HG03457 (cell line): ENCODE measurements around the gene KCP.

Experiments
- ATAC-seq: cut with Tn5 transposase; IDR thresholded peaks from one replicate; pipeline ENCODE4 v1.9.1; 2021; ENCODE audit warnings: moderate number of reproducible peaks; ENCODE audit not compliant: unreplicated experiment

KCP gene

GRCh38 chr7:128842674-128843641 is 67.6 kb downstream of the KCP start:
- ATAC-seq = no peak

GRCh38 chr7:128841921-128842673 is 68.4 kb downstream of the KCP start:
- no peak for ATAC-seq

- ATAC-seq = no peak
Observed at GRCh38 chr7:128841171-128841690, 69.3 kb downstream of the KCP start.

DNA sequence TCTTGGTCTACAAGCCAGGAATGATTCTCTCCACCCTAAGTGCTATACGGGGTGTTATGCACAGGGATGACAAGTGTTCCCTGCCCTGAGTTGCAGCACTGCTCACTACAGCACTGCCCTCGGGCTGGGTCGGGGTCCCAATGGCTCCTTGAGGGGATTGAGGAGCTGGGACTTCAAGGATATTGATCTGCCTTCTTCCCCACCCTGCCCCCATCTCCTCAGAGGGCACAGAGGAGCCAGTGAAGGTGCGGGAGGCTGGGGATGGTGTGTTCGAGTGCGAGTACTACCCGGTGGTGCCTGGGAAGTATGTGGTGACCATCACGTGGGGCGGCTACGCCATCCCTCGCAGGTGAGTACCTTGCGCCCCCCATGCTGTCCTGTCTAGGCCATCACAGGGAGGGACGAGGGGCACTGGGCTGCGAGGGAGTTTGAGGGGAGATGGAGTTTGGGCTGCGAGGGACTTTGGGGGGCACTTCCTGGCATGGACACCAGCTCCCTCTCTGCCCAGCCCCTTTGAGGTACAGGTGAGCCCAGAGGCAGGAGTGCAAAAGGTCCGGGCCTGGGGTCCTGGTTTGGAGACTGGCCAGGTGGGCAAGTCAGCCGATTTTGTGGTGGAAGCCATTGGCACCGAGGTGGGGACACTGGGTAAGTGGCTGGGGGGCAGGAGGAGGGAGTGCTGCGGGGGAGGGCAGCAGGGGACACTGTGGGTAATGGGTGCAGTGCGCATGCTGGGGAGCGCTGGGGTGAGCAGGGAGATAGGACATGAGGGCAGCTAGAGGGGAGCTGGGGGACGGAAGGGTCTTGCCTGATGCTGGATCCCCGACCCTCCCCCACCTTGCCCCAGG is 70.0 kb downstream of the KCP start:
- no peak for ATAC-seq

- ATAC-seq = no peak
Observed at GRCh38 chr7:128839751-128840177, 70.7 kb downstream of the KCP start.

- ATAC-seq = no peak
Observed at GRCh38 chr7:128838981-128839731, 71.4 kb downstream of the KCP start.

- no peak for ATAC-seq
Observed at GRCh38 chr7:128838109-128838779, 72.3 kb downstream of the KCP start.

DNA sequence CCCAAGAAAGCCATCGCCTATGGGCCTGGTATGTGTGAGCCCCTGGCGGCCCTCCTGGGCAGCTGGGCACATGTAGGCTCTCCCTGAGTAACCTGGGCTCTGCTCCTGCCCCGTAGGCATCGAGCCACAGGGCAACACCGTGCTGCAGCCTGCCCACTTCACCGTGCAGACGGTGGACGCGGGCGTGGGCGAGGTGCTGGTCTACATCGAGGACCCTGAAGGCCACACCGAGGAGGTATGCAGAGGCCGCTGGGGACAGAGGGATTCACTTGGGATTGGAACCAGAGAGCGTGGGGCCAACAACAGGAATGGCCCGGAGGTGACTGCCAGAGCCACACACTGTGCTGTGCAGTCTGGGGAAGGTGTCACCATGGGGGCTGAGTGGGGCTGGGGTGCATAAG is 73.0 kb downstream of the KCP start:
- ATAC-seq = no peak

DNA sequence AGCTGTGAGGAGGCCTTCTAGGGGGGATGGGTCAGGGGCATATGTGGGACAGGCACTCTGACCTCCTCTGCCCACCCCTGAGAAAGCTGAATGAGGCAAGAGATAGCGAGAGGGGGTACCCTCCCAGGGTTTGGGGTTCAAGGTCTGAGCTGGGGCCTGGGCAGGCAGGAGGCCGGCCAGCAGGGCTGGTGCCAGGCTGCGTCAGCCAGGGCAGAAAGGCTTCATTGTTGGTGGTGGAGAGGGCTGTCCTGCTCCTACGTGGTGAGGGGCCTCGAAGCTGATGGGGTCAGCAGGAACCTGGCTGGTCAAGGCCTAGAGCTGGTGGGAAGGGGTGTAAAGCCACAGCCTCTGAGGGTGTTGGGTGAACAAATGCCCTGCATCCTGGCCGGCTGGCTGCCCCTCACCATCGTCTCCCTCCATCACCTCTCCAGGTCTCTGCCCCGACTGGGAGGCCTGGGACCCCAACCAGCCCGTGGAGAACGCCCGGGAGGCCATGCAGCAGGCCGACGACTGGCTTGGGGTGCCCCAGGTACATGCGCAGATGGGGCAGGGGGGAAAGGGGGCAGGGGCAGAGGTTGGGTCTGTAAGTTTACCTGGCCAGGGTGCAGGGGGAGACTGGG is 73.7 kb downstream of the KCP start:
- no peak for ATAC-seq

GRCh38 chr7:128835790-128836641 is 74.5 kb downstream of the KCP start:
- ATAC-seq = no peak

DNA sequence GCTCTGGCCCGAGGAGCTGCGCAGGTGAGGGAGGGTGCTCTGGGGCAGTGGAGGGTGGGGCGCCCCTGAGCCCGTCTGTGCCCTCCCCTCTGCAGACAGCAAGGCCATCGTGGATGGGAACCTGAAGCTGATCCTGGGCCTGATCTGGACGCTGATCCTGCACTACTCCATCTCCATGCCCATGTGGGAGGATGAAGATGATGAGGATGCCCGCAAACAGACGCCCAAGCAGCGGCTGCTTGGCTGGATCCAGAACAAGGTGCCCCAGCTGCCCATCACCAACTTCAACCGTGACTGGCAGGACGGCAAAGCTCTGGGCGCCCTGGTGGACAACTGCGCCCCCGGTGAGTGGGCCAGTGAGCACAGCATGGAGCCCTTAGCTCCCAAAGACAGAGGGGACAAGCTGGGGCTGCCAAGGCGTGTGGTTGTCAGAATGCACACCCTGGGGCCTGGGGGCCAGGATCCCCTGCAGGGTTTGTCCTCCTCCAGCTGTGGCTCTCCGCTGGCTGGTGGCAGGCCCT is 75.2 kb downstream of the KCP start:
- no peak for ATAC-seq

- no peak for ATAC-seq
Observed at GRCh38 chr7:128833946-128834325, 76.6 kb downstream of the KCP start.

- ATAC-seq = no peak
Observed at GRCh38 chr7:128833148-128833945, 77.2 kb downstream of the KCP start.

GRCh38 chr7:128832880-128833147 is 77.7 kb downstream of the KCP start:
- ATAC-seq = no peak

DNA sequence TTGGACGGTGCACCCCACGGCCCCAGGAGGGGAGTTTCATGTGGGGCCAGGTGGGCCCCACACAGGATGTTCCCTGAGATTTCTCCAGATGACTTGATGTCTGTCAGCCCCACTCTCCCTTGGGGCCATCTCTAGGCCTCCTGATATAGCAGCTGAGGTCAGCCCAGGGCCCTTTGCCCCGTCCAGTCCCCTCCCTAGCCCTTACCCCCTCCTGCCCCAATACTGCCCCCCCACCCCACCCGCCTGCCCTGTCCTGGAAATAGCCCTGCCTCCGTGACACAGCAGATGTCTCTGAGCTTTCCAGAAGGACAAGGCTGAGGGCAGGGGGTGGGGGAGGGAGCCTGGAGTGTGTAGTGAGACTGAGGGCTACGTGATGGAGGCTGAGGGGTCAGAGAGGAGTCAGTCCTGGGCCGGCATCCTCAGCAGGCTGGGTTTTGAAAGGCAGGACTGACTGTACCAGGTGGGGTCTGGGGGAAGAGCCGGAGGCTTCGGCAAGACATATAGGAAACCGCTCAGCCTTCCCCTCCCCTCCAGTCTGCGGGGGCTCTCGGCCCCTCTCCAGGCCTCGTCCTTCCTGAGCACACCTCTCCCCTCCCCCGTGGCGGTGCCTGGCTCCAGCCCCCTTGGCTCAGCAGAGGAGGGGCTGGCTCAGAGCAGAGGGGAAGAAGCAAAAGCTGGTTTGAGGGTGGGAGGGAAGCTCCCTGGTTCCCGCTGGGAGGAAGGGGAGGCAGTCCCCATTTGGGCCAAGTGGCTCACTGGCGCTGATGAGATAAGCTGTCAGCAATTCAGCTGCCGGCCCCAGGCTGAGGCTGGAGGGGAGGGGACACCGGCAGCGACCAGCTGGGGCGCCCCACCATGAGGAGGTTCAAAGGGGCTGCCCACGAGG is 78.3 kb downstream of the KCP start:
- ATAC-seq = no peak

GRCh38 chr7:128831178-128831993 is 79.1 kb downstream of the KCP start:
- ATAC-seq = no peak
